AG04449 (cell line): Measurements from ENCODE around the gene ARHGAP18.

Experiments
- CTCF ChIA-PET: fragments of 350-600 bp; formaldehyde crosslinking; extraction: SDS; loops from one replicate; lab custom pipeline; 2021; ENCODE audit warnings: antibody characterized with exemption; lab: Yijun Ruan, JAX
- POLR2A ChIA-PET: fragments of 400-600, 350-600 bp; formaldehyde crosslinking; extraction: SDS; loops from one replicate; lab custom pipeline; 2020; ENCODE audit warnings: antibody characterized with exemption, inconsistent platforms; lab: Yijun Ruan, JAX
- DNase-seq: peaks from one replicate; pipeline ENCODE4 v3.0.0-alpha.2; 2010; ENCODE audit warnings: low read depth, low spot score
- H3K4me3 ChIP-seq: 2 replicates; pipeline ENCODE4 v1.5.1; 2011; ENCODE audit warnings: low read depth, mild to moderate bottlenecking, control low read depth, low read length
- TF ChIP-seq, protein P1 (sequence below): IDR thresholded peaks from one replicate; pipeline ENCODE4 v1.5.1; 2011; ENCODE audit warnings: mild to moderate bottlenecking, moderate library complexity, low read length, control low read depth, inconsistent platforms; ENCODE audit not compliant: insufficient read depth; ENCODE audit errors: missing control alignments

Gene ARHGAP18

DNA sequence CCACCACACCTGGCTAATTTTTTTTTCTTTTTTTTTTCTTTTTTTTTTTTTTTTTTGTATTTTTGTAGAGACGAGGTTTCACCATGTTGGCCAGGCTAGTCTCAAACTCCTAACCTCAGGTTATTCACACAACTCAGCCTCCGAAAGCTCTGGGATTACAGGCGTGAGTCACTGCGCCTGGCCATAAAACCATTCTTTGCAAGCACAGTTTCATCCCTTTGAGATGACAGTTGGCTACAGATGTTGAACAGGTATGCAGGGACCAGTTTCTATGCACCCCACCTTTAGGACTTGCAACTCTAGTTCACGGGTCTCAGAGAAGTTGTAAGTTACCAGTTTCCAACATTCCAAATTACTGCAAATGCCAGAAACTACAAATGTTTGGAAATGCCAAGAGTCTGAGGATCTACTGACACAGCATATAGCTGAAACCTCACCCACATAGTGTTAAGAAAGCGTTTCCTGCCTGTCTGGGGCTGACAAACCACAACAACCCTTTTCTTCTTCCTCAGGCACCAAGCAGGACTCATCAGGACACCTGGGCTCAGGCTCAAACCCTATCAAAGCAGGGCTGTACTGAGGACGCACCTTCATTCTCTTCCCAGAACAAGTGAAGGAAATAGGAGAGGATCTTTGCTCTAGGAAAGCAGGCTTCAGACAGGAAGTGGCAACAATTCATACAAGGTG, 22.9 kb downstream of the ARHGAP18 start:
- TF ChIP-seq, protein P1, sequence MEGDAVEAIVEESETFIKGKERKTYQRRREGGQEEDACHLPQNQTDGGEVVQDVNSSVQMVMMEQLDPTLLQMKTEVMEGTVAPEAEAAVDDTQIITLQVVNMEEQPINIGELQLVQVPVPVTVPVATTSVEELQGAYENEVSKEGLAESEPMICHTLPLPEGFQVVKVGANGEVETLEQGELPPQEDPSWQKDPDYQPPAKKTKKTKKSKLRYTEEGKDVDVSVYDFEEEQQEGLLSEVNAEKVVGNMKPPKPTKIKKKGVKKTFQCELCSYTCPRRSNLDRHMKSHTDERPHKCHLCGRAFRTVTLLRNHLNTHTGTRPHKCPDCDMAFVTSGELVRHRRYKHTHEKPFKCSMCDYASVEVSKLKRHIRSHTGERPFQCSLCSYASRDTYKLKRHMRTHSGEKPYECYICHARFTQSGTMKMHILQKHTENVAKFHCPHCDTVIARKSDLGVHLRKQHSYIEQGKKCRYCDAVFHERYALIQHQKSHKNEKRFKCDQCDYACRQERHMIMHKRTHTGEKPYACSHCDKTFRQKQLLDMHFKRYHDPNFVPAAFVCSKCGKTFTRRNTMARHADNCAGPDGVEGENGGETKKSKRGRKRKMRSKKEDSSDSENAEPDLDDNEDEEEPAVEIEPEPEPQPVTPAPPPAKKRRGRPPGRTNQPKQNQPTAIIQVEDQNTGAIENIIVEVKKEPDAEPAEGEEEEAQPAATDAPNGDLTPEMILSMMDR, result no peak
- no peak overlapping the region for H3K4me3 ChIP-seq
- DNase-seq, result no peak
- ChIA-PET CTCF (no interaction called here), POLR2A (no interaction called here)

DNA sequence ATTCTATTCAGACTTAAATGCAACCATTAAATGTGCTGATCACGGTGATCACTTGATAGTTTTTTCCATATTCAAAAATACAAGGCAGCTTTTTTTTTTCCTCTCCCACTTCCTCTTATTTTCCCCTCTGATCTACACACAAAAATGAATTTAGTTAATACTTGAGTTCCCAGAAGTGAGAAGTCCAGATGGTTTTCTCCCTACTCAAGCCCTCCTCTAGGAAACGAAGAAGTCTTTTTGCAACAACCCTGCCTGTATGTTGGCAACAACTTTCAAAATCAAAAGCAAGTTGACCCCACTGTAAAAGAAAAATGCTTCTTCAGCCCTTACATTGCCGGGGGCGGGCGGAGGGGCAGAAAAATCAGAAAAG, 24.3 kb downstream of the ARHGAP18 start:
- ChIA-PET POLR2A (no interaction called here), CTCF (interaction anchor here (0.6 to 1.3 kb wide), 4 partner anchors 9 to 89 kb away, joined by 3 to 4 read pairs (median 3); no protein-coding TSS in a partner anchor)
- DNase-seq, result no peak
- TF ChIP-seq, protein P1, result no peak
- no peak overlapping the region for H3K4me3 ChIP-seq

DNA sequence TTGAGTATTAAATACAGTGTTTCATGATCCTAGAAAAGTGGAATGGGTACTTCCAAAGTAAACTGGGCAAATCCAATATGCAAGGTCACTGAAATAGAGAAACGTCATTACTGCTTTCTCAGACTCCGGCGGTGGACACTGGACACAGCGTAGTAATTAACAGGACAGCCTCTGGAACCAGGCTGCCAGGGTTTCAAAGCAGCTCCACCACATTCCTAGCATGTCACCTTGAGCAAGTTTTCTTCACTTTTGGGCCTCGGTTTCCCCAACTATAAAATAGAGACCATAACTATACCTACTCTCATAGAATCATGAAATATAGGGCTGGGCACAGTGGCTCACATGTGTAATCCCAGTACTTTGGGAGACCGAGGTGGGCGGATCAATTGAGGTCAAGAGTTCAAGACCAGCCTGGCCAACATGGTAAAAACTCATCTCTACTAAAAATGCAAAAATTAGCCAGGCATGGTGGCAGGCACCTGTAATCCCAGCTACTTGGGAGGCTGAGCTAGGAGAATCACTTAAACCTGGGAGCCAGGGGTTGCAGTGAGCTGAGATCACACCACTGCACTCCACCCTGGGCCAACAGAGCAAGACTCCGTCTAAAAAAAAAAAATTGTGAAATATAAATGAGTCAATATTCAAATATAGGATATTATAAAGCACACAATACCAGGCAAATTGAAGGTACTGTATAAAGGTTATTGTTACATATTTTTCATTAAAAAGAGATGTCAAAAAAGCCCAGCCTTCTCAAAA, 24.9 kb downstream of the ARHGAP18 start:
- POLR2A ChIA-PET, result no interaction called here
- H3K4me3 ChIP-seq, result no peak overlapping the region
- TF ChIP-seq, protein P1, result no peak
- DNase-seq, result no peak
- CTCF ChIA-PET, result interaction anchor here (0.6 to 1.3 kb wide), 5 partner anchors 9 to 90 kb away, joined by 3 to 4 read pairs (median 3); no protein-coding TSS in a partner anchor

DNA sequence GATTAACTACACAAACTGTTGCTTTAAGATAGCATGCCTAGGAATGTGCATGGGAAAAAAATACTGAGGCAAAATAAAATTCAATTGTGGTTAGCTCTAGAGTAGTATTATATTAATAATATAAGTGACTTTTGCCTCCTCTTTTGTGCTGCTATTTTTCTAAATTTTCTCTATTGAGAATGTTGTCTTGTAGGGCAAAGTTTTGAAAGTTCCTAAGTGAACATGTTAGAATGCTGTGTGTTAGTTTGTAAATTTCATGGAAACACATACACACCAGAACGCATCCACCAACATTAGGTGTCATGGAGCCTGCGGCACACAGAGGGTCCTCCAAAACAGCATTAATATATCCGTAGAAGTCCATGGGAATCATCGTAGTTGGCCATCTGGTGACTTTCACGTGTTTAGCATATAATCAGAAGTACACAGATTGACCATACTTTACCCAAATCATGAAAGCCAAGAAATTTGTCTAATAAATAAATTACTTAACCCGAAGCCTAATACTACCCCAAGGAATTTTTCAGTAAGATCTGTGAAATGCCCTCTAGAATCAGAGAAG, 25.6 kb downstream of the ARHGAP18 start:
- no peak for DNase-seq
- TF ChIP-seq, protein P1, result no peak
- H3K4me3 ChIP-seq, result no peak overlapping the region
- CTCF ChIA-PET, result interaction anchor here (1.2 kb wide), 1 partner anchor 15 kb away, joined by 3 read pairs; no protein-coding TSS in a partner anchor
- POLR2A ChIA-PET, result interaction anchor here (0.8 to 1.0 kb wide), 5 partner anchors 12 to 191 kb away, joined by 3 to 5 read pairs (median 3); no protein-coding TSS in a partner anchor

DNA sequence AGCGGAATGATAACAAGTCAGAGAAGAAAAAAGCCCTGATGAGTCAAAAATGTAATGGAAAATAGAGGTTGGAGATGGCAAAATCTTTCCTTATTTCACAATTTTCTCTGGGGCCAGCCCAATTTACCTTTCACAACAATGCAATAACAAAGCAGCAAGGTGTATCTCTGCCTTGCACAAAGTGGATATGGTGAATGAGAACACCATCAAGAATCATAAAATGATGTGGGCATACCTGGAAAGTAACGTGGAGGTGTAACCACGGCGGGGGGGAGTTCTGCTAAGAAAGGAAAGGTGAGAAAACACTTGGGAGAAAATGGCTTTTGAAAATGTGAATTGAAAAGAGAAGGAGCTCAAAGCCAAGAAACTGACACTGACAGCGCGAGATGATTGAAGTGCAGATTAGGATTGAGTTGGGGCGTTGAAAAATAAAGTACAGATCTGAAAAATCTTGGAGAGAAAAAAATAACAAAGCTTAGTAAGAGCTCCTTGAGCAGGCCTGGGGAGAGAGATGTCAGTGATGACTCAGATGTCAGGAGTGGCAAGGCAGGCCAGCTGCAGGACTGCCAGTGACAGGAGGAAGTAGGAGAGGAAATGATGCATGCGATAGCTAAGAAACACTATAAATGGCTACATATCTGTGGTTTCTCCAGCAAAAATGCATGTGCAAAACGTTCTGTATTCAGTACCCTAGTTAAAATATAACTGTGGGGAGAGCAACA, 26.2 kb downstream of the ARHGAP18 start:
- TF ChIP-seq, protein P1, result no peak
- CTCF ChIA-PET, result interaction anchor here (0.6 to 1.2 kb wide), 2 partner anchors 15 to 61 kb away, joined by 3 read pairs; no protein-coding TSS in a partner anchor
- peak; percentile 98 for DNase-seq
- no peak overlapping the region; the same call in 1 of the 2 replicates for H3K4me3 ChIP-seq
- POLR2A ChIA-PET, result interaction anchor here (0.8 to 1.0 kb wide), 5 partner anchors 11 to 190 kb away, joined by 3 to 5 read pairs (median 3); no protein-coding TSS in a partner anchor
